Stomach (tissue), 9 donors: Measurements from ENCODE around the gene SLC39A2. TPM values are rescaled to one million over a fixed set of nuclear protein-coding genes. Genes with fewer than 3 reads are reported as not detected.
"Not testable (repeated sequence)": the region's sequence is repeated elsewhere in the genome, so short reads cannot be mapped to it uniquely, and the experiment has no call there.

ENCODE experiments used
- DNase-seq, 2 donors: peaks; one replicate each; pipeline versions ENCODE4 v3.0.0 to v3.0.0-alpha.2; 2013 to 2019
- H3K27ac ChIP-seq, 5 donors: fragments of 200-600 bp in 4 of 5; sonication (generic) in 4 of 5; one replicate each; pipeline ENCODE4 v1.5.1; 2013 to 2019; ENCODE audit warnings: mild to moderate bottlenecking in 1 of 5, moderate library complexity in 1 of 5
- H3K27me3 ChIP-seq, 3 donors: fragments of 200-600 bp; sonication (generic); one replicate each; pipeline ENCODE4 v1.5.1; 2017 to 2019; ENCODE audit warnings: mixed run types in 1 of 3
- H3K36me3 ChIP-seq, 4 donors: fragments of 200-600 bp; sonication (generic); 1 replicate in 3 of 4; 2 replicates in 1 of 4; pipeline ENCODE4 v1.5.1; 2016 to 2019
- H3K4me1 ChIP-seq, 4 donors: fragments of 200-600 bp; sonication (generic); one replicate each; pipeline ENCODE4 v1.5.1; 2016 to 2019
- H3K4me3 ChIP-seq, 4 donors: fragments of 200-600 bp; sonication (generic) in 3 of 4; one replicate each; pipeline ENCODE4 v1.5.1; 2016 to 2019; ENCODE audit warnings: mild to moderate bottlenecking in 1 of 4
- H3K9me3 ChIP-seq, 4 donors: fragments of 200-600 bp; sonication (generic); one replicate each; pipeline ENCODE4 v1.5.1; 2016 to 2019
- CTCF ChIP-seq, 7 experiments: fragments of 450-650 bp in 4 of 7; fragments of 200-600 bp in 3 of 7; sonication (generic) in 3 of 7; IDR thresholded peaks; one replicate each; pipeline ENCODE4 v1.5.1; 2016 to 2019; ENCODE audit warnings: antibody characterized with exemption in 7 of 7, control low read depth in 2 of 7, mild to moderate bottlenecking in 1 of 7
- EP300 ChIP-seq: sonication (generic); formaldehyde crosslinking; IDR thresholded peaks from one replicate; pipeline ENCODE4 v1.6.1; 2017; ENCODE audit warnings: antibody characterized with exemption
- POLR2A ChIP-seq, 4 donors: fragments of 450-650 bp; IDR thresholded peaks; one replicate each; pipeline ENCODE4 v1.6.1; 2016; ENCODE audit warnings: antibody characterized with exemption in 4 of 4, control low read depth in 2 of 4, mild to moderate bottlenecking in 1 of 4, moderate library complexity in 1 of 4
- POLR2AphosphoS5 ChIP-seq, 3 donors: sonication (generic); formaldehyde crosslinking; IDR thresholded peaks; one replicate each; pipeline ENCODE4 v1.6.1; 2016; ENCODE audit warnings: antibody characterized with exemption in 3 of 3
- WGBS, 5 donors: extraction: QIAGEN DNeasy Blood & Tissue Kit in 3 of 5; methylation state at CpG; one replicate each; pipeline versions ENCODE4 v1.1.5 to v1.1.7; 2013 to 2018; 5-methylcytosine and 5-hydroxymethylcytosine counted together
- intact Hi-C: fragments of 100-400 bp; cut with DNase I; formaldehyde crosslinking; loops from one replicate; pipeline ENCODE4 v1.15.1; 2023; ENCODE audit warnings: low total_unique reads
- polyA plus RNA-seq, 3 donors: library from polyadenylated mRNA; stranded (reverse); fragments of 200-250 nt; gene quantifications; one replicate each; pipeline ENCODE4 v1.2.3, GENCODE V29; 2013
- total RNA-seq, 5 donors: library from RNA; depleted of rRNA; stranded (reverse); fragments of >200 nt; gene quantifications; one replicate each; pipeline versions ENCODE4 v1.1.0 to v1.2.3, GENCODE V29; 2014 to 2016
- donor health status: healthy with polysubstance abuse.
- donor health status: Bipolar disorder and iron deficiency.
- donor health status: healthy.

The SLC39A2 gene
- total and polyA plus RNA-seq, 8 donors = 3.8 TPM; not detected in 7

DNA sequence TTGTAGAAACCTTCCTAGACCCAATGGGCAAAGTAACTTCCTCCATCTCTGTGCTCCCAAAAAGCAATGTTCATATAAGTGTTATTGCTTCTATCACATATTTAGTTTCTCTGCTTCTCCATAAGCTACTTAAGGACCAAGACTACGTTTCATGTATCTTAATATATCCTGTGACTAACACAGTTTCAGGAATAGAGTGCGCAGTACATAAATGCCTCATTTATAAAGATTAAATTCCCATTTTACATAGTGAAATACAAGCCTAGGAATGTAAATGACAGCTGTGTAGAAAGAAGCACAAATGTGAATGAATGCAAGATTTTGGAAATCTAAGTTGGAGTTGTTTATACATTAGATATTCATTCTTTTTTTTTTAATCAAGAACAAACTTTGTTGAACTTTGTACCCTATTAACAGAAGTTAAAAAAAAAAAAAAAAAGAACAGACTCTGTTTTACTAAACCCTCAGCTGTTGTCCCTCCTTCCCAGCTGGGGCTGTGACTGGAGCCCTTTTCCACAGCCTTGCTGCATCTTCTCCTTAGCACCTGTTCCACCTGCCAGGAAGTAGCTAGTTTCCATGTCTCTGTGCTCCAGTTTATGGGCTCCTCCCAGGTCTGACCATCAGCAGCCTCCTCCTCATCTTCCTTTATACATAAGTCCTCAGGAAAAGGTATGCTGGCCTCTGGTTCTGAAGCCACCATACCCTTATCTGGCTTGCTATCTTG is 16.3 kb upstream of the SLC39A2 start:
- Histone ChIP-seq H3K36me3 (no peaks in the 10 kb centered on the region), H3K4me3 (no peak overlapping the region), H3K9me3 (no peaks in the 10 kb centered on the region), H3K4me1 (peaks cover 0 to 5% (median 0%) of the 10 kb centered on the region in 4 donors), H3K27ac (no peak overlapping the region), H3K27me3 (no peaks in the 10 kb centered on the region)
- DNase-seq = no peak
- 47 to 61% (median 52%) methylated on average over 2 of the region's 2 CpGs for WGBS, 5 donors
- intact Hi-C loops = no loop called here
- TF ChIP-seq CTCF (IDR thresholded peaks at IDR 0.05) = no peak
- no peak for TF ChIP-seq POLR2A (IDR thresholded peaks at IDR 0.05)
- no peak for TF ChIP-seq POLR2AphosphoS5 (IDR thresholded peaks at IDR 0.05)
- no peak for TF ChIP-seq EP300

GRCh38 chr14:20985650-20986049 is 13.4 kb upstream of the SLC39A2 start:
- DNase-seq, H3K27ac ChIP-seq, H3K36me3 ChIP-seq, H3K27me3 ChIP-seq, H3K9me3 ChIP-seq, intact Hi-C loops, H3K4me3 ChIP-seq: not testable (repeated sequence)
- H3K4me1 ChIP-seq = peaks cover 4 to 20% (median 14%) of the 10 kb centered on the region in 4 donors
- WGBS, 5 donors = 90 to 96% (median 93%) methylated on average over 4 of the region's 4 CpGs

DNA sequence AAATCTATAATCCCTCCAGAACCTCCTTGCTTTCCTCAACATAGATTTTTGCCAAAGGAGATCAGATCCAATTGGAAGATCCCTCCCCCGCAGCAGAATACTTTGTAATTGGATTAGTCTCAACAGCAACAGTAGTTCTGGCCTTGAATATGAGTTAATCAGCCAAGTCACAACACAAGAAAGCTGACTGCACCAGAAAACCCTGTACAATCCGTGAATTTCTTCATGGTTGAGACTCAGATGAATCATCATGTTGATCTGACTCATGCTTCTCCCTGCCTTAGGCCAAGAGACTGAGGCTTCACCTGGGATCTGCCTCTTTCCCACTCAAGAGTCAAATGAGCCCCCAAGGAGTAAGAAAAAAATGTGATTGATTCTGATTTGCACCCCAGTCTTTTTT is 12.3 kb upstream of the SLC39A2 start:
- peak in 1 of 2 donors; percentile 38 for DNase-seq
- 43 to 50% (median 49%) methylated on average over 2 of the region's 2 CpGs for WGBS, 5 donors
- Histone ChIP-seq H3K4me3 (no peak overlapping the region), H3K9me3 (no peaks in the 10 kb centered on the region), H3K27ac (peak overlapping the region in 1 of 5 donors; percentile 43), H3K27me3 (no peaks in the 10 kb centered on the region), H3K36me3 (peaks cover 0 to 3% (median 2%) of the 10 kb centered on the region in 4 donors), H3K4me1 (peaks cover 15 to 31% (median 26%) of the 10 kb centered on the region in 4 donors)
- intact Hi-C loops = no loop called here
- TF ChIP-seq EP300 (no peak), POLR2AphosphoS5 (IDR thresholded peaks at IDR 0.05) (peak in 2 of 3 donors; percentile 11 to 37)

DNA sequence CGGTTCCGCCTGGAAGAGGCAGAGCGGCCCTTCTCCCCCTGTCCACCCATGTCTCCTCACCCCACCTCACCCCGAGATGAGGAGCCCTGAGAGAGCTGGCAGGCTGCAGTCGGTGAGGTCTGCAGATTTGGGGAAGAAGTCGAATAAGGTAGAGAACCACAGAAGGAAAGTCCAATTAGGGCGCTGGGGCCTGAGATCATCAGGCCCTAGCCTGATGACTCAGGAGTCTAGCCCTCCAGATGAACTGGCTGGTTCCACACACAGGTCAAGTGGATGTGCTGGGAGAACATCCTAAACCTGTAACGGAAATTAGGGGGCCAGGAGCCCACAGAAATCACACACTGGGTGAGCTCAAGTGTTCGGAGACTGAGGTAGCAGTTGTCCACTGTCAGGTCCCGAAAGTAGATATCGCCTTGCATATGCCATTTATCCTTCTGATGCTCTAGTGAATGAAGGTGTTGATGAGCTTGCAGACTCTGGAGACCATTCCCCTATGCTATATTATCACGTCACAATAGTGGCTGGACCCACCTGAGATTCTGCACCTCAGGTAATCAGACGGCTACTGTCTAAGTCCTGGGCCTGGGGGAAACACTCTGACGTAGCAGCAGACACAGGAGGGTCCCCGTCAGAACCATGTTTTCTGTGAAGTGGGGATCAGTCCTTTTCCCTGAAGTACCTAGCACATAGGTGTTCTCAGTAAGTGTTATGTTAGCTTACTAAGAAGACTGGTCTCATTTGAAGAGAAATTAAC is 10.2 kb upstream of the SLC39A2 start:
- H3K27ac ChIP-seq = peak overlapping the region; percentile 25 to 85 (median 81)
- peaks cover 16 to 40% (median 31%) of the 10 kb centered on the region in 4 donors for H3K4me1 ChIP-seq
- H3K4me3 ChIP-seq = peak overlapping the region; percentile 78 to 98 (median 83)
- intact Hi-C loops = no loop called here
- no peak for DNase-seq
- 84 to 90% (median 87%) methylated on average over 15 of the region's 15 CpGs for WGBS, 5 donors
- TF ChIP-seq EP300 (no peak), POLR2A (IDR thresholded peaks at IDR 0.05) (no peak), CTCF (IDR thresholded peaks at IDR 0.05) (no peak), POLR2AphosphoS5 (IDR thresholded peaks at IDR 0.05) (no peak)
- H3K36me3 ChIP-seq = peaks cover 14 to 24% (median 23%) of the 10 kb centered on the region in 4 donors
- H3K27me3 ChIP-seq = no peaks in the 10 kb centered on the region
- H3K9me3 ChIP-seq = no peaks in the 10 kb centered on the region

- Histone ChIP-seq H3K27ac (peak overlapping the region; percentile 66 to 85 (median 81)), H3K27me3 (no peaks in the 10 kb centered on the region), H3K36me3 (peaks cover 18 to 30% (median 28%) of the 10 kb centered on the region in 4 donors), H3K4me1 (peaks cover 16 to 40% (median 31%) of the 10 kb centered on the region in 4 donors), H3K4me3 (peak overlapping the region; percentile 78 to 98 (median 83)), H3K9me3 (no peaks in the 10 kb centered on the region)
- 0 to 1% (median 1%) methylated on average over 11 of the region's 11 CpGs for WGBS, 5 donors
- TF ChIP-seq POLR2AphosphoS5 (IDR thresholded peaks at IDR 0.05) = no peak
- TF ChIP-seq CTCF (IDR thresholded peaks at IDR 0.05) = no peak
- TF ChIP-seq POLR2A (IDR thresholded peaks at IDR 0.05) = no peak
- no peak for TF ChIP-seq EP300
- DNase-seq = no peak
- intact Hi-C loops = no loop called here
These were observed 9.7 kb upstream of the SLC39A2 start for GRCh38 chr14:20989471-20989786.
